Body of pancreas (tissue), 4 donors: ENCODE data around the gene THOC2.

Experiments
- CTCF ChIP-seq, 7 experiments: fragments of 450-650 bp in 4 of 7; fragments of 200-600 bp in 3 of 7; sonication (generic) in 3 of 7; IDR thresholded peaks; one replicate each; pipeline ENCODE4 v1.5.1; 2016 to 2019; ENCODE audit warnings: antibody characterized with exemption in 7 of 7
- POLR2A ChIP-seq, 3 donors: fragments of 450-650 bp; IDR thresholded peaks; one replicate each; pipeline ENCODE4 v1.6.1; 2016; ENCODE audit warnings: antibody characterized with exemption in 3 of 3, mild to moderate bottlenecking in 2 of 3

- TF ChIP-seq CTCF (IDR thresholded peaks at IDR 0.05) (no peak), POLR2A (IDR thresholded peaks at IDR 0.05) (no peak)
Observed at GRCh38 chrX:123685232-123685631, 47.6 kb downstream of the THOC2 start.
